ENCODE results near the gene SLC13A2.
"Not testable (repeated sequence)": the region's sequence is repeated elsewhere in the genome, so short reads cannot be mapped to it uniquely, and the experiment has no call there.

The SLC13A2 gene

GRCh38 chr17:28514561-28515002 is 41.1 kb downstream of the SLC13A2 start:
- DNase-seq (ENCODE audit: low spot score), result no peak

DNA sequence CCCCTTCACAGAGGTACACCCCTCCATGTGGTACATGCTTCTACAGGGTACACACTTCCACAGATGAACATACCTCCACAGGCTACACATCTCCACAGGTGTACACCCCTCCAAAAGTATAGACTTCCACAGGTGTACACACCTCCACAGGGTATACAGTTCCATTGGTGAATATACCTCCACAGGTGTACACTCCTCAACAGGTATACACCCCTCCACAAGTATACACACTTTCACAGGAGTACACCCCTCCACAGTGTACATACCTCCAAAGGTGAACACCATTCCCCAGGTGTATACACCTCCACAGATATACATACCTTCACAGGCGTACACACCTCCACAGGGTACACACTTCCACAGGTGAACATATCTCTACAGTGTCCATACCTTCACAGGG is 42.1 kb downstream of the SLC13A2 start:
- DNase-seq (ENCODE audit: low spot score), result no peak

DNA sequence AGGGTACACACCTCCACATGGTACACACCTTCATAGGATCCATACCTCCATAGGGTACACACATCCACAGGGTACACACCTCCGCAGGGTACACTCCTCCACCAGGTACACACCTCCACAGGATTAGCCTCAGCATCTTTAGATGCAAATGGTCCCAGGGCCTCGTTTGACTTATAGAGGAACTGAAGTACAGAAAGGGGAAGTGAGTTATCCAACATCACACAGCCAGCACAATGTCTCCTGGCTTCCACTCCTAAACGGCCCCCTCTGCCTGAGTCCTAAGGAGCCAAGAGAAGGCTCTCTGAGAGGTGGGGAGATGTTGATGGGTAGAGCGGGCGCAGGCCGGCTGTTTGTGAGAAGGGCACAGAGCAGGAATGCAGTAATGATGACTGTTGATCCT is 44.7 kb downstream of the SLC13A2 start:
- DNase-seq (ENCODE audit: low spot score), result no peak

- no peak for DNase-seq (ENCODE audit: low spot score)
Measured at GRCh38 chr17:28518578-28518977, 45.1 kb downstream of the SLC13A2 start.

- DNase-seq (ENCODE audit: low spot score), result no peak
Measured at GRCh38 chr17:28519236-28519635, 45.8 kb downstream of the SLC13A2 start.

DNA sequence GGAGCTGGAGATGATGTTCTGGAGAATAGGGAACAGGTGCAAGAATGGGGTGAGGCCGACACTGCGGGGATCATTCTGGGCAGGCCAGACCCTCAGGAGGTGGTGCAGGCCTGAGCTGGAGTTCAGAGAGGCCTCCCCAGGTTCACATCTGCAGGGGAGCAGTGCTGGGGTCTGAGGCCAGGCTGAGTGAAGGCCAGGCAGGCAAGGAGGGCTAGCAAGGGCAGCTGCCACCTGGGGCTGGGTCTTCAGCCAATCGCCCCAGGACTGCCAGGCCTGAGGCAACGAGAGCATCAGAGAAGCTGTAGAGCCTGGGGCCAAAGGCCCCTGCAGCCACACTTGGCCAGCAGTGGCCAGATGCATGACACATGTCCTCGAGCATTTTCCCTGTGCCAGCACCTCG is 47.2 kb downstream of the SLC13A2 start:
- DNase-seq (ENCODE audit: low spot score), result no peak

GRCh38 chr17:28521311-28522085 is 48.1 kb downstream of the SLC13A2 start:
- DNase-seq (ENCODE audit: low spot score), result no peak

DNA sequence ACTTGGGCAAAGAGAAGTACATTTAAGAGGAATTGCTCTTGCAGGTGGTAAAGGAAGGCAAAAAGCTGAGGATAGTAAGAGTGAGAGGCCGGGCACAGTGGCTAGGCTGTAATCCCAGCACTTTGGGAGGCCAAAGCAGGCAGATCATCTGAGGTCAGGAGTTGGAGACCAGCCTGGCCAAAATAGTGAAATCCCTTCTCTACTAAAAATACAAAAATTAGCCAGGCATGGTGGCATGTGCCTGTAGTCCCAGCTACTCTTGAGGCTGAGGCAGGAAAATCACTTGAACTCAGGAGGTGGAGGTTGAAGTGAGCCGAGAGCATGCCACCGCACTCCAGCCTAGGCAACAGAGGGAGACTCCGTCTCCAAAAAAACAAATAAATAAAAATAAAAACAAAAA is 48.8 kb downstream of the SLC13A2 start:
- not testable (repeated sequence) for DNase-seq (ENCODE audit: low spot score)

- DNase-seq (ENCODE audit: low spot score), result no peak
Measured at GRCh38 chr17:28523186-28523585, 49.7 kb downstream of the SLC13A2 start.

DNA sequence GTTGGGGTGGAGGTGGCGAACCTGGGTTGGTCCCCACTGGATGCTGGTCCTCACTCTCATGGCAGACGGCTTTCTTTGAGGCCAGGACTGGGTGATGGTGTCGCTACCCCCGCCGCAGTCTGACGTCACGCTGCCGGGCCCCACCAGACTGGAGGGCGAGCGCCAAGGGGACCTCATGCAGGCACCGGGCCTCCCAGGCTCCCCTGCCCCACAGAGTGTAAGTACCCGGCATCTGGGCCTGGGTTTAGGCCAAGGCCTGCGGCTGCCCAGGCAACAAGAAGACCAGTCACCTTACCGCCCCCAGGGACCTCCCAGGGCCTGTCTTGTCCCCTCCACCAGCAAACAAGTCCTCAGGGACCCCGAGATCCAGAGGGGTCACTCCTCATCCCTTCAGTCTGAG is 50.4 kb downstream of the SLC13A2 start:
- no peak for DNase-seq (ENCODE audit: low spot score)

GRCh38 chr17:28524476-28525424 is 51.3 kb downstream of the SLC13A2 start:
- DNase-seq (ENCODE audit: low spot score), result peak; percentile 94

GRCh38 chr17:28526381-28526780 is 52.9 kb downstream of the SLC13A2 start:
- DNase-seq (ENCODE audit: low spot score), result no peak

- DNase-seq (ENCODE audit: low spot score), result no peak
Measured at GRCh38 chr17:28527181-28527681, 53.8 kb downstream of the SLC13A2 start.

- no peak for DNase-seq (ENCODE audit: low spot score)
Measured at GRCh38 chr17:28527859-28528258, 54.4 kb downstream of the SLC13A2 start.

DNA sequence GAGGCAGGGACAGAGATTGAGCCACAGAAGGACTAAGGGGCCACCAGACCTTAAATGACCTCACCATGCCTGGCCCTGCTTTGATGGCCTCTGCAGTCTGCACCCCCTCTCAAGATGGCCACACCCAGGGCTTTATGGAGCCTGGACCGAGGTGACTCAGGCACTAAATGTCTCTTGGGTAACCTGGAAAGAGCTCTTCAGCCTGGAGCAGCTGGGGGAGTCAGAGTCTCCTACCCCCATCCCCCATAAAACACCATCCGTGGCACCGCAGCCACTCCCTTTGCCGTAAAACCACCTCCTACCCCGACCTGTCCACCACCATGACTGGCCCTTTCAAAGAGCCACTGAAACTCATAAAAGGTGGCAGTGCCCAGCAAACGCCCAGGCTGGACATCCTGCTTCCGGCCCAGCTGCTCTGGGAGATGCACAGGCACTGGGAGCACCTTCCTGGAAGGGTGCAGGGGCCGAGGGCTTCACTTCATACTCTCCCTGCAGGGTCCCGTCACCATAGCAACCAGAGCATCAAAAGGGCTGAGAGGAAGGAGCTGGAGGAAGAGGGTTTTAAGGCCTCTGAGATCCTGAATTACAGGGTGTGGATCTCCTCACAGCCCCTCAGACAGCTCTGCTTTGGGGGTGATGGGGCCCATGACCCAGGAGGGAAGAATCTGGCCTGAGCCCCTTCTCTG is 55.0 kb downstream of the SLC13A2 start:
- DNase-seq (ENCODE audit: low spot score), result no peak

DNA sequence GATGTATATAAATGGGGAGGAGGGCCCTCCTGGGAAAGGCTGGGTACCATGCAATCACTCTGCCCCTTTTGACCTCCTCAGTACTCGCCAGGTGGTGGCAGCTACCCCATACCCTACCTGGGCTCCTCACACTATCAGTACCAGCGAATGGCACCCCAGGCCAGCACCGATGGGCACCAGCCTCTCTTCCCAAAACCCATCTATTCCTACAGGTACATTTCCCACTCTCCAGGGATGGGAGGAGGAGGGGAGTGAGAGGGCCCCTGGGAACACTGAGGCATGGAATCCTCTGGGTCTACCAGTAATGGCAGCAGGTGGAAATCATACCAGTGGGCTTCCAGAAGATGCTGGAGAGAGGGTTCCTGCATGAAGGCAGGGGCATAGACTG is 55.6 kb downstream of the SLC13A2 start:
- DNase-seq (ENCODE audit: low spot score), result no peak

DNA sequence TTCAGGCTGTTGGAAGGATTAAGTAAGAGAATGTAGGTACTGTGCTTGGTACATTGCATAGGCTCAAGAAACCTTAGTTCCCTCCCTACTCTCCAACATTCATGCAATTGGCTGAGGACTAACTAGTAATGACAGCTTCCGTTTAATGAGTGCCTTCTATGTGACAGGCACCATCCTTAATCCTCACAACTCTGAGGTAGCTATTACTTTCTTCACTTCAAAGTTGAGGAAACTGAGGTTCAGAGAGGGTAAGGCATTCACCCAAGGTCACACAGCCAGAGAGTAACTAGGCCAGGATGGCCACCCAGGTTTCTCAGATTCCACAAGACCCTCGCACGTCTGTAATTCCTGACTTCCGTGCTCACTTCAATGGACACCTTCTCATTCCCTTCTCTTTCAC is 56.8 kb downstream of the SLC13A2 start:
- no peak for DNase-seq (ENCODE audit: low spot score)

- DNase-seq (ENCODE audit: low spot score), result no peak
Measured at GRCh38 chr17:28530926-28531325, 57.5 kb downstream of the SLC13A2 start.

- DNase-seq (ENCODE audit: low spot score), result no peak
Measured at GRCh38 chr17:28532050-28532960, 58.9 kb downstream of the SLC13A2 start.

GRCh38 chr17:28533091-28533807 is 59.8 kb downstream of the SLC13A2 start:
- no peak for DNase-seq (ENCODE audit: low spot score)
